Measurements from ENCODE around the gene CRADD. TPM values are rescaled to one million over a fixed set of nuclear protein-coding genes. Genes with fewer than 3 reads are reported as not detected.

The CRADD gene
- total RNA-seq, 1 experiment from 2014 or later, result 7.6 TPM

GRCh38 chr12:93813186-93813585, 136.0 kb downstream of the CRADD start:
- Histone ChIP-seq H4K20me1 (ENCODE audit: control insufficient read depth, insufficient read depth, insufficient read length) (no peaks in the 10 kb centered on the region), H3K4ac (ENCODE audit: low read depth, low read length) (no peak overlapping the region), H2BK120ac (ENCODE audit: low read depth, low read length, poor library complexity, severe bottlenecking) (no peak overlapping the region), H3K27ac (ENCODE audit: insufficient read length, low read depth, low read length) (no peak overlapping the region), H2BK15ac (ENCODE audit: low read depth, low read length) (no peak overlapping the region), H3K4me1 (ENCODE audit: insufficient read depth, low read length) (no peaks in the 10 kb centered on the region), H3K23ac (ENCODE audit: insufficient read length, low read depth, low read length) (no peak overlapping the region), H3K56ac (ENCODE audit: insufficient read length, low read depth, low read length) (no peak overlapping the region), H3K9ac (ENCODE audit: extremely low read depth, insufficient read length, low read length) (no peak overlapping the region), H4K91ac (ENCODE audit: insufficient read length, low read depth, low read length) (no peak overlapping the region), H2BK20ac (ENCODE audit: low read depth, low read length, poor library complexity, severe bottlenecking) (no peak overlapping the region), H3K18ac (ENCODE audit: insufficient read length, low read depth, low read length) (no peak overlapping the region), H2BK5ac (ENCODE audit: insufficient read length, low read length) (no peak overlapping the region), H4K5ac (ENCODE audit: insufficient read length, low read depth, low read length) (no peak overlapping the region), H3K79me2 (ENCODE audit: insufficient read depth, low read length) (no peaks in the 10 kb centered on the region), H3K27me3 (ENCODE audit: insufficient read depth, low read length) (no peaks in the 10 kb centered on the region), H3K9me3 (ENCODE audit: control insufficient read depth, low read depth, low read length) (no peaks in the 10 kb centered on the region), H3K4me2 (ENCODE audit: insufficient read depth, insufficient read length, low read length) (no peak overlapping the region), H3T11ph (ENCODE audit: low read length) (no peak overlapping the region), H4K8ac (replicated peaks; ENCODE audit: insufficient read length, low read depth, low read length) (no peak overlapping the region), H3K23me2 (ENCODE audit: insufficient read length, low read depth, low read length, poor library complexity, severe bottlenecking) (no peaks in the 10 kb centered on the region), H2BK12ac (ENCODE audit: insufficient read length, low read depth, low read length) (no peak overlapping the region), H2AK5ac (ENCODE audit: insufficient read length, low read length) (no peak overlapping the region), H3K14ac (ENCODE audit: insufficient read depth, low read length) (no peak overlapping the region), H3K79me1 (ENCODE audit: insufficient read depth, low read depth, low read length, poor library complexity, severe bottlenecking) (no peaks in the 10 kb centered on the region), H2AFZ (ENCODE audit: low read length) (no peak overlapping the region)
- no peak for DNase-seq
- H3K4me3 Mint-ChIP-seq, result no peak overlapping the region
- H3K4me1 Mint-ChIP-seq, result peaks cover 5 to 16% of the 10 kb centered on the region in 2 experiments
- H3K27me3 Mint-ChIP-seq (ENCODE audit: low read depth), result no peaks in the 10 kb centered on the region
- no peak for TF ChIP-seq CTCF (conservative IDR thresholded peaks at IDR 0.05)
- H3K36me3 Mint-ChIP-seq (ENCODE audit: insufficient read depth in 1 of 3, low read depth in 3 of 3), result no peaks in the 10 kb centered on the region
- no peaks in the 10 kb centered on the region for H3K9me3 Mint-ChIP-seq
- WGBS (ENCODE audit: extremely low coverage, insufficient read length, low lambda C conversion rate), result no CpG with 5 or more reads among the region's 3 CpGs
- no peak overlapping the region; a peak in 1 of 7 replicates for H3K27ac Mint-ChIP-seq

All from H9 (cell line).